Measurements from ENCODE around the gene PRSS48.
"Not testable (repeated sequence)": the region's sequence is repeated elsewhere in the genome, so short reads cannot be mapped to it uniquely, and the experiment has no call there.

PRSS48 gene

DNA sequence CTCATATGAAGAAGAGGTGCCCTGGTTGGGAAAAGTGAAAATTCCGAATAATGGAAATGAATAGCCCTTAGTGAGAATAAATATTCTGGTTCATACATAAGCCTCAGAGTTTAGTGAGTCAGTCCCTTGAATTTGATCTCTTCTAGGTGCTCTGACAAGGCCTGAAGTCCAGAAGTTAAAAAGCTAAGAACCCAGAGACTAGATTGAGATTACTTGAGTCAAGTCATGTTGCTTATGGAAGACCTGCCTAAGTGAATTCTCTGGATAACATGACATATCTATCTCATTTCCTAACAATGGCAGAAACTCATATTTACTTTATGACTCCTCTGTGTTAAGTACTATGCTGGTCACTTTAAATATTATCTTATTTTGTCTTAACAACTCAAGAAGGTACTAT, 10.5 kb upstream of the PRSS48 start:
- no peak overlapping the region for H4K8ac ChIP-seq (ENCODE audit: low read depth, low read length)
- no peak overlapping the region for H2BK15ac ChIP-seq (replicated peaks; ENCODE audit: low read depth)
- H3K23ac ChIP-seq (ENCODE audit: low read length) = no peak overlapping the region
- no CpG with 5 or more reads among the region's 1 CpG for WGBS (ENCODE audit: extremely low coverage, insufficient coverage, low lambda C conversion rate)
- no peak overlapping the region for H2BK5ac ChIP-seq (ENCODE audit: low read length)
- H3K4ac ChIP-seq (ENCODE audit: low read depth, low read length) = no peak overlapping the region
- no peaks in the 10 kb centered on the region for H3K4me1 ChIP-seq (ENCODE audit: control insufficient read depth, low read depth, low read length)
- H4K5ac ChIP-seq (ENCODE audit: low read length) = no peak overlapping the region
- no peak for DNase-seq
- H3K27ac ChIP-seq (ENCODE audit: low read depth, low read length) = no peak overlapping the region
- H3K79me2 ChIP-seq (ENCODE audit: control insufficient read depth, insufficient read depth, low read length) = no peaks in the 10 kb centered on the region
- no peak overlapping the region for H2BK120ac ChIP-seq (ENCODE audit: low read depth, low read length)
- no peak overlapping the region for H3K4me3 ChIP-seq (ENCODE audit: low read length)
- no peaks in the 10 kb centered on the region for H3K27me3 ChIP-seq (ENCODE audit: insufficient read depth, low read length, poor library complexity)
- H2AK5ac ChIP-seq (ENCODE audit: low read length) = no peak overlapping the region
- no peak overlapping the region for H3K56ac ChIP-seq (ENCODE audit: low read length)
- H3K79me1 ChIP-seq (ENCODE audit: low read length) = peaks cover 7% of the 10 kb centered on the region
- no peak overlapping the region for H3K4me2 ChIP-seq (ENCODE audit: low read length)
- H3K18ac ChIP-seq (ENCODE audit: low read length) = no peak overlapping the region
- no peak overlapping the region for H3K9ac ChIP-seq (ENCODE audit: low read length)
- H3K36me3 ChIP-seq (ENCODE audit: control insufficient read depth, insufficient read depth, low read length) = no peaks in the 10 kb centered on the region

DNA sequence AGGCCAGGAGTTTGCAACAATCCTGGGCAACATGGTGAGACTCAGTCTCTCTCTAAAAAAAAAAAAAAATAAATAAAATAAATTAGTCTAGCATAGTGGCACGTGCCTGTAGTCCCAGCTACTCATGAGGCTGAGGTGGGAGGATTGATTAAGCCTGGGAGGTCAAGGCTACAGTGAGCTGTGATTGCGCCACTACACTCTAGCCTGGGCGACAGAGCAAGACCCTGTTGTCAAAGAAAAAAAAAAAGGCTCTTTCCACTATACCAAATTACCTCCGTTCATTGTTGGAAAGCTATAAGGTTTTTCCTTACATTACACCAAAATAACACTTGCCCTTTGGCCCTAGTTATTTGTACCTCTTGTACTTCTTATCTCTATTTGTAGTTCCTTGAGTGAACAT, 9.9 kb upstream of the PRSS48 start:
- H3K4me2 ChIP-seq (ENCODE audit: low read length) = no peak overlapping the region
- H4K5ac ChIP-seq (ENCODE audit: low read length) = no peak overlapping the region
- H3K18ac ChIP-seq (ENCODE audit: low read length) = no peak overlapping the region
- H4K8ac ChIP-seq (ENCODE audit: low read depth, low read length) = no peak overlapping the region
- no peak overlapping the region for H3K56ac ChIP-seq (ENCODE audit: low read length)
- H3K36me3 ChIP-seq (ENCODE audit: control insufficient read depth, insufficient read depth, low read length) = no peaks in the 10 kb centered on the region
- no peak overlapping the region for H2BK120ac ChIP-seq (ENCODE audit: low read depth, low read length)
- no peaks in the 10 kb centered on the region for H3K4me1 ChIP-seq (ENCODE audit: control insufficient read depth, low read depth, low read length)
- H3K79me1 ChIP-seq (ENCODE audit: low read length) = peaks cover 7% of the 10 kb centered on the region
- no peak for DNase-seq
- no peak overlapping the region for H2BK5ac ChIP-seq (ENCODE audit: low read length)
- no peaks in the 10 kb centered on the region for H3K27me3 ChIP-seq (ENCODE audit: insufficient read depth, low read length, poor library complexity)
- H3K4ac ChIP-seq (ENCODE audit: low read depth, low read length) = no peak overlapping the region
- no CpG with 5 or more reads among the region's 4 CpGs for WGBS (ENCODE audit: extremely low coverage, insufficient coverage, low lambda C conversion rate)
- no peaks in the 10 kb centered on the region for H3K79me2 ChIP-seq (ENCODE audit: control insufficient read depth, insufficient read depth, low read length)
- no peak overlapping the region for H2AK5ac ChIP-seq (ENCODE audit: low read length)
- H3K9ac ChIP-seq (ENCODE audit: low read length) = no peak overlapping the region
- H3K23ac ChIP-seq (ENCODE audit: low read length) = no peak overlapping the region
- H3K27ac ChIP-seq (ENCODE audit: low read depth, low read length) = no peak overlapping the region
- H3K4me3 ChIP-seq (ENCODE audit: low read length) = no peak overlapping the region
- H2BK15ac ChIP-seq (replicated peaks; ENCODE audit: low read depth) = no peak overlapping the region

DNA sequence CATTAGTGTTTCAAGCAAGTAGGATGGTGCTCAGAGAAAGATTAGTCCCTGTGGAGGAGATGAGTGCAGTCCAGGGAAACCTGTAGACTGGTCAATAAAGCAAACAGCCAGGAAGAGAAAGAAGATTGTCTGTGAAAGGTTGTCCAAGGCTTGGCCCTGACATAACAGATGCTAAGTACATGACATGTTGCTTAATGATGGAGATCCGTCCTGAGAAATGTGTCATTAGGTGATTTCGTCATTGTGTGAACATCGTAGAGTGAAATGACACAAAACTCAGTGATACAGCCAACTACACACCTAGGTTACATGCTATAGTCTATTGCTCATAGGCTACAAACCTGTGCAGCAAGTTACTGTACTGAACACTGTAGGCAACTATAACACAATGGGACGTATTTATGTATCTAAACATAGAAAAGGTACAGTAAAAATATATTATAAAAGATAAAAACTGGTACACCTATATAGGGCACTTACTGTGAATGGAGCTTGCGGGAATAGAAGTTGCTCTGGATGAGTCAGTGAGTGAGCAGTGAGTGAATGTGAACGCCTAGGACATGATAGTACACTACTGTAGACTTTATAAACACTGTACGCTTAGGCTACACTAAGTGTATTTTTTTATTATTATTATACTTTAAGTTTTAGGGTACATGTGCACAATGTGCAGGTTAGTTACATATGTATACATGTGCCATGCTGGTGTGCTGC, 9.0 kb upstream of the PRSS48 start:
- Histone ChIP-seq H3K79me1 (ENCODE audit: low read length) (peaks cover 7% of the 10 kb centered on the region), H3K4me2 (ENCODE audit: low read length) (no peak overlapping the region), H3K4me3 (ENCODE audit: low read length) (no peak overlapping the region), H3K27me3 (ENCODE audit: insufficient read depth, low read length, poor library complexity) (no peaks in the 10 kb centered on the region), H3K9ac (ENCODE audit: low read length) (no peak overlapping the region), H2BK5ac (ENCODE audit: low read length) (no peak overlapping the region), H2BK120ac (ENCODE audit: low read depth, low read length) (no peak overlapping the region), H3K4ac (ENCODE audit: low read depth, low read length) (no peak overlapping the region), H3K18ac (ENCODE audit: low read length) (no peak overlapping the region), H4K5ac (ENCODE audit: low read length) (no peak overlapping the region), H3K79me2 (ENCODE audit: control insufficient read depth, insufficient read depth, low read length) (no peaks in the 10 kb centered on the region), H2AK5ac (ENCODE audit: low read length) (no peak overlapping the region), H3K23ac (ENCODE audit: low read length) (no peak overlapping the region), H3K36me3 (ENCODE audit: control insufficient read depth, insufficient read depth, low read length) (no peaks in the 10 kb centered on the region), H3K4me1 (ENCODE audit: control insufficient read depth, low read depth, low read length) (no peaks in the 10 kb centered on the region), H3K56ac (ENCODE audit: low read length) (no peak overlapping the region), H2BK15ac (replicated peaks; ENCODE audit: low read depth) (no peak overlapping the region), H4K8ac (ENCODE audit: low read depth, low read length) (no peak overlapping the region), H3K27ac (ENCODE audit: low read depth, low read length) (no peak overlapping the region)
- no peak for DNase-seq
- WGBS (ENCODE audit: extremely low coverage, insufficient coverage, low lambda C conversion rate) = no CpG with 5 or more reads among the region's 7 CpGs

DNA sequence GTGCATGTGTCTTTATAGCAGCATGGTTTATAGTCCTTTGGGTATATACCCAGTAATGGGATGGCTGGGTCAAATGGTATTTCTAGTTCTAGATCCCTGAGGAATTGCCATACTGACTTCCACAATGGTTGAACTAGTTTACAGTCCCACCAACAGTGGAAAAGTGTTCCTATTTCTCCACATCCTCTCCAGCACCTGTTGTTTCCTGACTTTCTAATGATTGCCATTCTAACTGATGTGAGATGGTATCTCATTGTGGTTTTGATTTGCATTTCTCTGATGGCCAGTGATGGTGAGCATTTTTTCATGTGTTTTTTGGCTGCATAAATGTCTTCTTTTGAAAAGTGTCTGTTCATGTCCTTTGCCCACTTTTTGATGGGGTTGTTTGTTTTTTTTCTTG, 8.1 kb upstream of the PRSS48 start:
- not testable (repeated sequence) for H3K79me2 ChIP-seq (ENCODE audit: control insufficient read depth, insufficient read depth, low read length); H3K27ac ChIP-seq (ENCODE audit: low read depth, low read length); H3K9ac ChIP-seq (ENCODE audit: low read length); H2BK120ac ChIP-seq (ENCODE audit: low read depth, low read length); H3K4me1 ChIP-seq (ENCODE audit: control insufficient read depth, low read depth, low read length); H3K4me2 ChIP-seq (ENCODE audit: low read length); H3K18ac ChIP-seq (ENCODE audit: low read length); DNase-seq; H3K27me3 ChIP-seq (ENCODE audit: insufficient read depth, low read length, poor library complexity); H3K4ac ChIP-seq (ENCODE audit: low read depth, low read length); H2BK15ac ChIP-seq (replicated peaks; ENCODE audit: low read depth); H4K8ac ChIP-seq (ENCODE audit: low read depth, low read length); H3K4me3 ChIP-seq (ENCODE audit: low read length); H3K23ac ChIP-seq (ENCODE audit: low read length); H4K5ac ChIP-seq (ENCODE audit: low read length); H2BK5ac ChIP-seq (ENCODE audit: low read length); H2AK5ac ChIP-seq (ENCODE audit: low read length); H3K79me1 ChIP-seq (ENCODE audit: low read length); H3K56ac ChIP-seq (ENCODE audit: low read length); H3K36me3 ChIP-seq (ENCODE audit: control insufficient read depth, insufficient read depth, low read length)

DNA sequence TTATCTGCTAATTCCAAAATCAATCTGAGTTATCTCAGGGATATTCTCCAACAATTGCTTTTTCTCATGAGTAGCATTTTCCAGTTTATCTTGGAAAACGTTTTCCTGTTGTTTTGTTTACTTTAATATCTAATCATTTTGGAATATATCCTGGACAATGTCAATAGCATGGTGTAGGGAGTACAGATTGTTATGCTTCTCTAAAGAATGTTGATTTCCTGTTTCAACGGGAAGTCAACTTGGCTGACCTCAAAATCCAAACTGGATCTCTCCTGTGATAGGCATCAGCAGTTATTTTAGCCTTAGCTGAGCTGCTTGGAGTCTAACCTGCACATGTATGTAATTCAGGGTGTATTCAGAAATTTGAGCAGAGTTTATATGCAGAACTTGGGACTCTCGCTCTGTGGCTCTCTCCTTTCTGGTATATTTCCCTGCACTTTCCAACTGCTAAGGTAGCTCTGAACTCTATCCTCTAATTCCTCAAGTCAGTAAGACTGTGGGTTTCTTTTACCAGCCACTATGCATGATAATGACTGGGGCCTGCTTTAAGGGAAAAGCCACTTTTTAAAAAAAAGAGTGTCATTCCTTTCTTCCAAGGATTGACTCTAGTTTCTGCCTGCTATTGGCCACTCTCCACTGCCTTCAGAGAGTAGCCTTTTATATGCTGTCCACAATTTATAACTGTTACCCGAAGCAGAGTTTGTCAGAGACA, 7.7 kb downstream of the PRSS48 start:
- Histone ChIP-seq H3K4me3 (ENCODE audit: low read length) (no peak overlapping the region), H3K27me3 (ENCODE audit: insufficient read depth, low read length, poor library complexity) (no peaks in the 10 kb centered on the region), H3K18ac (ENCODE audit: low read length) (no peak overlapping the region), H3K23ac (ENCODE audit: low read length) (no peak overlapping the region), H3K27ac (ENCODE audit: low read depth, low read length) (peak overlapping the region; percentile 17), H3K79me1 (ENCODE audit: low read length) (peaks cover 3% of the 10 kb centered on the region), H3K4ac (ENCODE audit: low read depth, low read length) (no peak overlapping the region), H2AK5ac (ENCODE audit: low read length) (no peak overlapping the region), H3K4me2 (ENCODE audit: low read length) (no peak overlapping the region), H3K36me3 (ENCODE audit: control insufficient read depth, insufficient read depth, low read length) (no peaks in the 10 kb centered on the region), H4K5ac (ENCODE audit: low read length) (no peak overlapping the region), H3K9ac (ENCODE audit: low read length) (peak overlapping the region; percentile 9), H3K4me1 (ENCODE audit: control insufficient read depth, low read depth, low read length) (peaks cover 3% of the 10 kb centered on the region), H4K8ac (ENCODE audit: low read depth, low read length) (no peak overlapping the region), H2BK15ac (replicated peaks; ENCODE audit: low read depth) (no peak overlapping the region), H3K56ac (ENCODE audit: low read length) (peak overlapping the region; percentile 44), H3K79me2 (ENCODE audit: control insufficient read depth, insufficient read depth, low read length) (peaks cover 15% of the 10 kb centered on the region), H2BK120ac (ENCODE audit: low read depth, low read length) (no peak overlapping the region), H2BK5ac (ENCODE audit: low read length) (peak overlapping the region; percentile 61)
- no CpG with 5 or more reads among the region's 4 CpGs for WGBS (ENCODE audit: extremely low coverage, insufficient coverage, low lambda C conversion rate)
- peak; percentile 58 for DNase-seq
